CD4-positive, alpha-beta T cell (primary cell): ENCODE results near the gene SDK1. TPM values are rescaled to one million over a fixed set of nuclear protein-coding genes. Genes with fewer than 3 reads are reported as not detected.

Experiments
- ATAC-seq: fragments of 200-7000 bp; cut with Tn5 transposase; one replicate; pipeline ENCODE4 v1.10.0; 2022; ENCODE audit warnings: mild to moderate bottlenecking; ENCODE audit not compliant: poor library complexity
- CTCF ChIA-PET: fragments of 350-600 bp; sonication (Branson Sonifier 250); formaldehyde crosslinking; loops from one replicate; lab custom pipeline; 2021; ENCODE audit warnings: antibody characterized with exemption, inconsistent platforms; lab: Charles Lee
- POLR2A ChIA-PET: fragments of 350-600 bp; sonication (Branson Sonifier 250); formaldehyde crosslinking; loops from one replicate; lab custom pipeline; 2021; ENCODE audit warnings: antibody characterized with exemption, inconsistent platforms; lab: Charles Lee
- DNase-seq, 14 experiments: peaks; one replicate each; pipeline ENCODE4 v3.0.0-alpha.2; 2013 to 2020; ENCODE audit warnings: mixed read lengths in 2 of 14
- H3K27ac ChIP-seq, 2 donors: one replicate each; pipeline versions ENCODE4 v1.5.1 to v1.7.0; 2013; ENCODE audit warnings: low read length in 2 of 2, low read depth in 1 of 2, mild to moderate bottlenecking in 1 of 2
- H3K27me3 ChIP-seq, 2 experiments: 1 replicate in 1 of 2; 2 replicates in 1 of 2; pipeline versions ENCODE4 v1.6.1 to v1.7.0; 2013; ENCODE audit warnings: low read length in 2 of 2, control low read depth in 1 of 2, mild to moderate bottlenecking in 1 of 2, moderate library complexity in 1 of 2; ENCODE audit not compliant: insufficient read depth in 2 of 2, control insufficient read depth in 1 of 2
- H3K36me3 ChIP-seq: one replicate; pipeline ENCODE4 v1.6.1; 2013; ENCODE audit warnings: low read length, control low read depth; ENCODE audit not compliant: insufficient read depth
- H3K4me1 ChIP-seq: one replicate; pipeline ENCODE4 v1.6.1; 2013; ENCODE audit warnings: low read length, control low read depth; ENCODE audit not compliant: insufficient read depth
- H3K4me3 ChIP-seq: one replicate; pipeline ENCODE4 v1.5.1; 2013; ENCODE audit warnings: mild to moderate bottlenecking, low read length, moderate library complexity
- H3K9me3 ChIP-seq, 2 experiments: 1 replicate in 1 of 2; 2 replicates in 1 of 2; pipeline versions ENCODE4 v1.6.1 to v1.7.0; 2013; ENCODE audit warnings: low read length in 2 of 2, mild to moderate bottlenecking in 2 of 2, control low read depth in 1 of 2, moderate library complexity in 1 of 2; ENCODE audit not compliant: control insufficient read depth in 1 of 2, insufficient read depth in 1 of 2
- H3K27ac Mint-ChIP-seq: one replicate; pipeline ENCODE4 v1.8.0; 2020; ENCODE audit warnings: mixed read lengths
- H3K27me3 Mint-ChIP-seq: one replicate; pipeline ENCODE4 v1.8.0; 2021; ENCODE audit warnings: mixed read lengths
- H3K36me3 Mint-ChIP-seq: one replicate; pipeline ENCODE4 v1.8.0; 2021; ENCODE audit warnings: low read depth, mixed read lengths
- H3K4me1 Mint-ChIP-seq: one replicate; pipeline ENCODE4 v1.8.0; 2021; ENCODE audit warnings: low read depth, mixed read lengths
- H3K4me3 Mint-ChIP-seq: one replicate; pipeline ENCODE4 v1.8.0; 2020; ENCODE audit warnings: mild to moderate bottlenecking, mixed read lengths
- H3K9me3 Mint-ChIP-seq: one replicate; pipeline ENCODE4 v1.8.0; 2020; ENCODE audit warnings: mixed read lengths
- intact Hi-C, 2 experiments: fragments of 100-400 bp; cut with DNase I in 1 of 2; cut with micrococcal nuclease in 1 of 2; formaldehyde crosslinking; loops; one replicate each; pipeline versions ENCODE4 v1.15.1 to v1.9.0; 2023 to 2025; cut with DNase I, micrococcal nuclease
- total RNA-seq, 174 experiments: library from RNA in 2 of 174; stranded (reverse) in 2 of 174; gene quantifications; one replicate each; pipeline ENCODE4 v1.2.3 and lab custom pipeline; 2021 to 2026
- TF ChIP-seq, protein P1 (sequence below): fragments of 200-600 bp; IDR thresholded peaks from one replicate; pipeline ENCODE4 v1.8.0; 2022; ENCODE audit warnings: antibody characterized with exemption, mild to moderate bottlenecking

The SDK1 gene
- total RNA-seq, 2 experiments from 2014 or later, result 1.1 to 1.3 TPM

DNA sequence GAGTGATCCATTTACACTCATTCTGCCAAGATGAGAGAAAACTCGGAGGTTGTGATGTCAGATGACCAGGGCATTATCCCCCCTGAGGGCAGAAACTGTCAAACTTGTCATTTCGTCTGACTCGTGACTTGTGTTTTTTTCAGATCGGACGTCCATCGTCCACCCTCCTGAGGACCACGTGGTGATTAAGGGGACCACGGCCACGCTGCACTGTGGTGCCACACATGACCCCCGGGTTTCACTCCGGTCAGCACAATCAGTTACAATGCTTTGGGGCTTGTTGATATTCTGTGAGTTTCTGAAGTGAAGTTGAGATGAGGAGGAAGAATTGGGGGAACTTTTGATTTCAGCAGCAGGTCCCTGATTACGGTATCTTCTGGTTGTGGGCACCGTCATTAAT, 670.3 kb downstream of the SDK1 start:
- intact Hi-C loops, result no loop called here
- no peak overlapping the region for H3K27ac ChIP-seq
- Mint-ChIP-seq H3K4me1 (no peaks in the 10 kb centered on the region), H3K27ac (no peak overlapping the region), H3K27me3 (no peaks in the 10 kb centered on the region), H3K36me3 (no peaks in the 10 kb centered on the region), H3K4me3 (no peak overlapping the region), H3K9me3 (no peaks in the 10 kb centered on the region)
- H3K4me1 ChIP-seq, result no peaks in the 10 kb centered on the region
- no peaks in the 10 kb centered on the region for H3K36me3 ChIP-seq
- no peak for ATAC-seq
- H3K4me3 ChIP-seq, result no peak overlapping the region
- POLR2A ChIA-PET, result no interaction called here
- CTCF ChIA-PET, result no interaction called here
- no peaks in the 10 kb centered on the region for H3K9me3 ChIP-seq
- H3K27me3 ChIP-seq, result no peaks in the 10 kb centered on the region
- DNase-seq, result no peak
- TF ChIP-seq, protein P1, sequence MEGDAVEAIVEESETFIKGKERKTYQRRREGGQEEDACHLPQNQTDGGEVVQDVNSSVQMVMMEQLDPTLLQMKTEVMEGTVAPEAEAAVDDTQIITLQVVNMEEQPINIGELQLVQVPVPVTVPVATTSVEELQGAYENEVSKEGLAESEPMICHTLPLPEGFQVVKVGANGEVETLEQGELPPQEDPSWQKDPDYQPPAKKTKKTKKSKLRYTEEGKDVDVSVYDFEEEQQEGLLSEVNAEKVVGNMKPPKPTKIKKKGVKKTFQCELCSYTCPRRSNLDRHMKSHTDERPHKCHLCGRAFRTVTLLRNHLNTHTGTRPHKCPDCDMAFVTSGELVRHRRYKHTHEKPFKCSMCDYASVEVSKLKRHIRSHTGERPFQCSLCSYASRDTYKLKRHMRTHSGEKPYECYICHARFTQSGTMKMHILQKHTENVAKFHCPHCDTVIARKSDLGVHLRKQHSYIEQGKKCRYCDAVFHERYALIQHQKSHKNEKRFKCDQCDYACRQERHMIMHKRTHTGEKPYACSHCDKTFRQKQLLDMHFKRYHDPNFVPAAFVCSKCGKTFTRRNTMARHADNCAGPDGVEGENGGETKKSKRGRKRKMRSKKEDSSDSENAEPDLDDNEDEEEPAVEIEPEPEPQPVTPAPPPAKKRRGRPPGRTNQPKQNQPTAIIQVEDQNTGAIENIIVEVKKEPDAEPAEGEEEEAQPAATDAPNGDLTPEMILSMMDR, result no peak

DNA sequence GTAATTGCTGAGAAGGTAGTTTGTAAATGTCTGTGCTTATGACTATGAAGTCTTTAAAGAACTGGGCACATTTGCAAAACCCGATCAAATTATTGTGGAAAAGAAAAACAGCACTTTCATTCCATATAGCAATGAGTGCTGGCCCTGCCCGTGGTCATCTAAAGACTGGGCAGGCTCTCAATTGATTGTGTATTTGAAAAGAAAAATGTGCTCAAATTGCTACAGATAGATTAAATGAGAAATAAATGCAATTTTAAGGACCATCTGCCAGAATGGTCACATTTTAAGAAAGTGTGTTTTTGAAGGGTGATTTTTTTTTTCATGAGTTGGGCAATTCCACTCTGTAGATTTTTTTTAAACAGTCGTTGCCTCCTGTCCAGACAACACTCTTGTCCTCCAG, 672.2 kb downstream of the SDK1 start:
- ATAC-seq (no peak), DNase-seq (no peak)
- H3K4me1 ChIP-seq, result no peaks in the 10 kb centered on the region
- H3K27ac Mint-ChIP-seq, result no peak overlapping the region
- ChIA-PET CTCF (no interaction called here), POLR2A (no interaction called here)
- H3K27me3 ChIP-seq, result no peaks in the 10 kb centered on the region
- no peak overlapping the region for H3K27ac ChIP-seq
- no peaks in the 10 kb centered on the region for H3K4me1 Mint-ChIP-seq
- H3K4me3 ChIP-seq, result no peak overlapping the region
- no peaks in the 10 kb centered on the region for H3K27me3 Mint-ChIP-seq
- intact Hi-C loops, result no loop called here
- TF ChIP-seq, protein P1, result no peak
- no peak overlapping the region for H3K4me3 Mint-ChIP-seq
- H3K9me3 Mint-ChIP-seq, result no peaks in the 10 kb centered on the region
- H3K9me3 ChIP-seq, result peaks cover 0 to 8% of the 10 kb centered on the region in 2 experiments
- H3K36me3 ChIP-seq, result no peaks in the 10 kb centered on the region
- H3K36me3 Mint-ChIP-seq, result no peaks in the 10 kb centered on the region

DNA sequence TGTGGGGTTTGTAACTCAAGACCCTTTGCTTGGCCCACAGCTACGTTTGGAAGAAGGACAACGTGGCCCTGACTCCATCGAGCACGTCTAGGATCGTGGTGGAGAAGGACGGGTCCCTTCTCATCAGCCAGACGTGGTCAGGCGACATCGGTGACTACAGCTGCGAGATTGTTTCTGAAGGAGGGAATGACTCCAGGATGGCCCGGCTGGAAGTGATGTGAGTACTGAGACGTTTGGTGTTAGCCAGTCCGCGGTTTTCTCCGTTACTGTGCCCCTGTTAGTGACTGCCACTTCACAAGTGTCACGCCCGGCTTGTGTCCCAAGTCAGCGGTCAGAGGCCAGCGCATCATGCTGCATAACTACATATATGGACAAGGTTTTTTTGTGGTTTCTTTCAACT, 673.3 kb downstream of the SDK1 start:
- H3K27me3 Mint-ChIP-seq, result no peaks in the 10 kb centered on the region
- H3K27ac Mint-ChIP-seq, result no peak overlapping the region

More for the DNA sequence above, 673.3 kb downstream of the SDK1 start:
- no peaks in the 10 kb centered on the region for H3K4me1 ChIP-seq
- no peak overlapping the region for H3K4me3 ChIP-seq
- no peaks in the 10 kb centered on the region for H3K27me3 ChIP-seq
- intact Hi-C loops, result no loop called here
- TF ChIP-seq, protein P1, result no peak
- ChIA-PET CTCF (no interaction called here), POLR2A (no interaction called here)
- no peaks in the 10 kb centered on the region for H3K36me3 Mint-ChIP-seq
- H3K4me1 Mint-ChIP-seq, result no peaks in the 10 kb centered on the region
- no peak overlapping the region for H3K27ac ChIP-seq
- ATAC-seq (no peak), DNase-seq (no peak)
- H3K4me3 Mint-ChIP-seq, result no peak overlapping the region
- peaks cover 0 to 8% of the 10 kb centered on the region in 2 experiments for H3K9me3 ChIP-seq
- H3K36me3 ChIP-seq, result no peaks in the 10 kb centered on the region
- no peaks in the 10 kb centered on the region for H3K9me3 Mint-ChIP-seq
